HEK293 (cell line): Measurements from ENCODE around the gene PAK6.

Experiments used
- ATF2 ChIP-seq: fragments of 450-650 bp; formaldehyde crosslinking; IDR thresholded peaks from 2 replicates; pipeline ENCODE4 v1.5.1; 2016; ENCODE audit warnings: missing biosample characterization, missing genetic modification characterization, low read depth
- CTCF ChIP-seq: fragments of 450-650 bp; formaldehyde crosslinking; IDR thresholded peaks from 2 replicates; pipeline ENCODE4 v1.5.1; 2016; ENCODE audit warnings: missing biosample characterization, missing genetic modification characterization
- ZBTB26 ChIP-seq: fragments of 450-650 bp; formaldehyde crosslinking; optimal IDR thresholded peaks from 2 replicates; pipeline ENCODE3; 2016; ENCODE audit warnings: missing biosample characterization, mild to moderate bottlenecking, missing genetic modification characterization
- TF ChIP-seq, protein P1 (sequence below): fragments of 450-650 bp; formaldehyde crosslinking; IDR thresholded peaks from 2 replicates; pipeline ENCODE4 v1.5.1; 2016; ENCODE audit warnings: missing biosample characterization, missing genetic modification characterization

DNA sequence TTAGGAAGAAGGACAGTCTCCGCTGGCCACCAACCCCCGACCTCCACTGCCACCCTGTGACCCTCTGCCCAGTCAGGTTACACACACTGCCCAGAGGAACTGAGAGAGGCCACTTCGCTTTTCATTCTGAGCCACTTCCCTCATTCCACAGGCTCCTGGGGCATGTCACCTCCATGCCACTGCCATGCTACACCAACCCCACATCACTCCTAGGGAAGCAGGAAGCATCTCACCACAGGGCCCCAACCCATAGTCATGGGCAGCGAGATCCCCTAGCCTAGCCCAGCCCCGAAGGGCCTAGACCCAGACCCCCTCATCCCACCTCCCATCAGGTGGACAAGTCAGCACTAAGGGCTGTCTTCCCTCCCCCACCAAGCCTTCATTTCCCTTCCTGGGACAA is 67.5 kb downstream of the PAK6 start:
- TF ChIP-seq ATF2 (tag by site-specific recombination) (no peak), CTCF (tag by site-specific recombination) (no peak), ZBTB26 (tag by site-specific recombination) (no peak)
- TF ChIP-seq, protein P1, sequence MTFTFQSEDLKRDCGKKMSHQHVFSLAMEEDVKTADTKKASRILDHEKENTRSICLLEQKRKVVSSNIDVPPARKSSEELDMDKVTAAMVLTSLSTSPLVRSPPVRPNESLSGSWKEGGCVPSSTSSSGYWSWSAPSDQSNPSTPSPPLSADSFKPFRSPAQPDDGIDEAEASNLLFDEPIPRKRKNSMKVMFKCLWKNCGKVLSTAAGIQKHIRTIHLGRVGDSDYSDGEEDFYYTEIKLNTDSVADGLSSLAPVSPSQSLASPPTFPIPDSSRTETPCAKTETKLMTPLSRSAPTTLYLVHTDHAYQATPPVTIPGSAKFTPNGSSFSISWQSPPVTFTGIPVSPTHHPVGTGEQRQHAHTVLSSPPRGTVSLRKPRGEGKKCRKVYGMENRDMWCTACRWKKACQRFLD (tag by site-specific recombination): no peak
